Nephron (organoid): ENCODE data around the gene XPNPEP3.
A peak's percentile ranks its signal among the peaks of the same experiment; 100 is the strongest.

Source experiments
- H3K27ac Mint-ChIP-seq, 3 experiments: 2 replicates each; pipeline ENCODE4 v1.8.0; 2020; ENCODE audit warnings: mixed read lengths in 3 of 3, mild to moderate bottlenecking in 2 of 3, moderate library complexity in 1 of 3
- H3K27me3 Mint-ChIP-seq: 2 replicates; pipeline ENCODE4 v1.8.0; 2021; ENCODE audit warnings: low read depth, mild to moderate bottlenecking, moderate library complexity, mixed read lengths
- H3K36me3 Mint-ChIP-seq: 2 replicates; pipeline ENCODE4 v1.8.0; 2020; ENCODE audit warnings: low read depth, mixed read lengths
- H3K4me1 Mint-ChIP-seq: 2 replicates; pipeline ENCODE4 v1.8.0; 2020; ENCODE audit warnings: mixed read lengths
- H3K4me3 Mint-ChIP-seq, 3 experiments: 2 replicates each; pipeline ENCODE4 v1.8.0; 2020; ENCODE audit warnings: mild to moderate bottlenecking in 3 of 3, mixed read lengths in 3 of 3, moderate library complexity in 2 of 3
- H3K9me3 Mint-ChIP-seq: 2 replicates; pipeline ENCODE4 v1.8.0; 2020; ENCODE audit warnings: mixed read lengths
- CTCF ChIP-seq, 3 experiments: fragments of 200-600 bp; sonication (generic); IDR thresholded peaks; one replicate each; pipeline ENCODE4 v1.5.0; 2021; ENCODE audit warnings: antibody characterized with exemption in 3 of 3; ENCODE audit not compliant: unreplicated experiment in 3 of 3

XPNPEP3 gene

DNA sequence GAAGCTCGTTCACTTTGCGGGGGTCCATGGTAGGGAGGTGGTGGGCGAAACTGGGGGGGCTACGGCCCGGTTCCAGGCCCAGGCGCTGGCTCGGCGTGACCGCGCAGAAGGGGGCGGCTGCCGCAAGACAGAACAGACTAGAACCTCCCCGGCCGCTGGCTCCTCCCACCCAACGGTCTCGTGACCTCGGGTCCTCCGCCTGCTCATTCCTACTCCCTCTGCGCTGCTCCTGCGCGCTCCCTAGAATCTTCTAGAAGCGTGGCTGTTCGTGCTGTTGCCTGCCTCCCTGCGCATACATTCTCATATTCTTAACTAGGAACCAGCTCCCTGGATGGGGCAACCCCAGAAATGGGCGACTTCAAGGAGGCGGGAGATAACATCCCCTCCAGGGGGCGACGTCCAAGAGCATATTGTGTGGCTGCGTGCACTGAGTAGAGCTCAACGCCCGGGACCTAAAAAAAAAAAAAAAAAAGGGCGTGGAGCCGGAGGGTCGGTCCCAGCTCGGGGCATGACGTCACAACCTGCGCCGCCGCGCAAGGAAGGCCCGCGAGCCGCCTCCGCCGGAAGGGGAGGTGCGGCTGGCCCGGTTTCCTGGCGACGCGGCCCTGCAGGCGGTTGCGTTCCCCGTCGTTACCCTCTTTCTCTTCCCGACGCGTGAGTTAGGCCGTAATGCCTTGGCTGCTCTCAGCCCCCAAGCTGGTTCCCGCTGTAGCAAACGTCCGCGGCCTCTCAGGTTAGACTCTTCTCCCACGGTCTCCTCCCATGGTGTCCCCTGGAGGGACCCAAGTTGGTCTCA is at the start of gene XPNPEP3, which contains the start of gene ST13:
Gene XPNPEP3, plus strand, starts transcription at position 636 of the 796 bp plus-strand sequence. Its CDS starts 34 bp downstream, at position 670.
Gene ST13, minus strand, starts transcription at position 127 of the 796 bp plus-strand sequence. Its CDS starts 99 bp downstream, at position 28.
- TF ChIP-seq CTCF (IDR thresholded peaks at IDR 0.05; ENCODE audit: unreplicated experiment in 3 of 3), result peak in 1 of 3 experiments; percentile 11
- Mint-ChIP-seq H3K36me3 (peaks cover 12% of the 10 kb centered on the region), H3K27me3 (no peaks in the 10 kb centered on the region), H3K4me3 (peak within 1 kb of the TSS; percentile 93 to 97 (median 97)), H3K4me1 (peaks cover 37% of the 10 kb centered on the region), H3K9me3 (no peaks in the 10 kb centered on the region), H3K27ac (peak within 1 kb of the TSS; percentile 100)

DNA sequence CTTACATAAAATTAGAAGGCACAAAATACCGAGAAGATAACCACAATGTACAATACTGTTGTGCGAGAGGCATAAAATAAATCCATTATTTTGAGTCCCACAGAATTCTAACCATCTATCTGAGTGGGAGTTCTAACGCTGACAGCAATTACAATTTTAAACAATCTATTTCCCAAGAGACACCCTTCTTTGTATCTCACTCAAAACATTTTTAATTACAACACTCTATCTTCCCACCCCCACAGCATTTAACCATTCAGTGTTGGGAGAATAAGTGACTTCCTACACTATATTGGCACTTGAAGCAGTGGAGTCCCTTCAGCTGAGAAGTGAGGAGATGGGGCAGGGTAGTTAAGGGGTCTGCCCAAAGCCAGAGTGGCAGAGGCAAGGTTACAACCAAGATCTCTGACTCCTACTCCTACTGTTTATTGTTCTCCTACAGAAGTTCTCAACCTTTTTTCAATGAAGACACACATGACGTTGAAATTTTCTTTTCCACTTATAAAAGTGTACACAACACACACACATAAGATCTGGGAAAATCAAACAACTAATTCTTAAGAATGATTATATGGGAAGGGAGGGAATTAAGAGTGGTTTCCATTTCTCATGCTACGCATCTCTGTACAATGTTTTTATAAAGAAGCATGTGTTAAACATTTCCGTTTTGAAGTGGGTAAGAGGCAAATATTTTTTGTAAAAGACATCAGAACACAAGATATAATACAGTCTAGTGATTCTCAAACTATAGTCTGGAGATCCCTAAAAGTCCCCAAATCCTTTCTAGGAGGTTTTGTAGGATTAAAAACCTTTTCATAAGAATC is 48.7 kb upstream of the XPNPEP3 start:
- TF ChIP-seq CTCF (IDR thresholded peaks at IDR 0.05; ENCODE audit: unreplicated experiment in 3 of 3), result no peak
- H3K4me3 Mint-ChIP-seq, result no peak overlapping the region
- H3K36me3 Mint-ChIP-seq, result peaks cover 12% of the 10 kb centered on the region
- peak overlapping the region; percentile 25 to 67 (median 49) for H3K27ac Mint-ChIP-seq
- H3K27me3 Mint-ChIP-seq, result no peaks in the 10 kb centered on the region
- H3K4me1 Mint-ChIP-seq, result peaks cover 24% of the 10 kb centered on the region
- no peaks in the 10 kb centered on the region for H3K9me3 Mint-ChIP-seq

- Mint-ChIP-seq H3K36me3 (peaks cover 18% of the 10 kb centered on the region), H3K27me3 (no peaks in the 10 kb centered on the region), H3K4me3 (no peak overlapping the region), H3K9me3 (no peaks in the 10 kb centered on the region), H3K27ac (no peak overlapping the region), H3K4me1 (peaks cover 30% of the 10 kb centered on the region)
- TF ChIP-seq CTCF (IDR thresholded peaks at IDR 0.05; ENCODE audit: unreplicated experiment in 3 of 3), result no peak
These were observed 43.0 kb upstream of the XPNPEP3 start for GRCh38 chr22:40813912-40814315.

- peaks cover 27% of the 10 kb centered on the region for H3K4me1 Mint-ChIP-seq
- TF ChIP-seq CTCF (IDR thresholded peaks at IDR 0.05; ENCODE audit: unreplicated experiment in 3 of 3), result no peak
- peaks cover 16% of the 10 kb centered on the region for H3K36me3 Mint-ChIP-seq
- H3K27ac Mint-ChIP-seq, result peak overlapping the region; percentile 17 to 39 (median 24)
- H3K4me3 Mint-ChIP-seq, result peak overlapping the region; percentile 91 to 99 (median 92)
- H3K27me3 Mint-ChIP-seq, result no peaks in the 10 kb centered on the region
- no peaks in the 10 kb centered on the region for H3K9me3 Mint-ChIP-seq
These were observed 39.2 kb upstream of the XPNPEP3 start for GRCh38 chr22:40817737-40818136.

DNA sequence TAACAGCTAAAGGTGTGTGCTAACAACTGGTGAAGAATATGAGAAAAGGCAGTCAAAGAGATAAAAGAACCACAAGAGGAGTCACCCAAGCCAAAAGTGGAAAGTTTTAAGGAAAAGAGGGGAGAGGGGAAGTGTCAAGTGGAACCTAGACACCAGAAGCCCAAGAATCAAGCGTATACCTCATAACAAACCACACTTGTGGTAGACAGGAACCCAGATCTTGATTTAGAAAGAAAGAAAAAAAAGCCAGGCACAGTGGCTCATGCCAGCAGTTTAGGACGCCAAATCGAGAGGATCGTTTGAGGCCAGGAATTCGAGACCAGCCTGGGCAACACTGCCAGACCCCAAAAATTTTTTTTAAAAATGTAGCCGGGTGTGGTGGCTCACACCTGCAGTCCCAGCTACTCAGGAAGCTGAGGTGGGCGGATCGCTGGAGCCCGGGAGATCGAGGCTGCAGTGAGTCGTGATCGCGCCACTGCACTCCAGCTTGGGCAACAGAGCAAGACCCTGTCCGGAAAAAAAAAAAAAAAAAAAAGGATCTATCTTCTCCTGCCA is 38.7 kb upstream of the XPNPEP3 start:
- peak overlapping the region; percentile 91 to 99 (median 92) for H3K4me3 Mint-ChIP-seq
- H3K27me3 Mint-ChIP-seq, result no peaks in the 10 kb centered on the region
- peaks cover 20% of the 10 kb centered on the region for H3K36me3 Mint-ChIP-seq
- no peak for TF ChIP-seq CTCF (IDR thresholded peaks at IDR 0.05; ENCODE audit: unreplicated experiment in 3 of 3)
- H3K9me3 Mint-ChIP-seq, result no peaks in the 10 kb centered on the region
- H3K27ac Mint-ChIP-seq, result peak overlapping the region; percentile 84 to 96 (median 95)
- peaks cover 27% of the 10 kb centered on the region for H3K4me1 Mint-ChIP-seq
